WERI-Rb-1 (cell line): ENCODE results near the gene PNMA1.

ENCODE experiments used
- DNase-seq: peaks from one replicate; pipeline ENCODE4 v3.0.0-alpha.2; 2020
- H3K27ac ChIP-seq: fragments of 250-450 bp; sonication (Bioruptor Pico); 2 replicates; pipeline ENCODE4 v1.5.1; 2020; ENCODE audit warnings: mild to moderate bottlenecking, moderate library complexity
- H3K27me3 ChIP-seq: fragments of 250-450 bp; sonication (Bioruptor Pico); 2 replicates; pipeline ENCODE4 v1.5.1; 2021; ENCODE audit warnings: mild to moderate bottlenecking, low read depth, moderate library complexity; ENCODE audit not compliant: insufficient read depth, severe bottlenecking
- H3K36me3 ChIP-seq: fragments of 250-450 bp; sonication (Bioruptor Pico); 2 replicates; pipeline ENCODE4 v1.5.1; 2020; ENCODE audit warnings: mild to moderate bottlenecking, moderate library complexity
- H3K4me3 ChIP-seq: 2 replicates; pipeline ENCODE4 v1.5.1; 2011; ENCODE audit warnings: low read depth, mild to moderate bottlenecking, control low read depth, low read length
- H3K9me3 ChIP-seq: fragments of 250-450 bp; sonication (Bioruptor Pico); 2 replicates; pipeline ENCODE4 v1.5.1; 2021; ENCODE audit warnings: mild to moderate bottlenecking, moderate library complexity; ENCODE audit not compliant: severe bottlenecking
- TF ChIP-seq, protein P1 (sequence below): IDR thresholded peaks from 2 replicates; pipeline ENCODE4 v1.5.1; 2011; ENCODE audit warnings: low read depth, mild to moderate bottlenecking, control low read depth, inconsistent platforms, low read length

The PNMA1 gene

DNA sequence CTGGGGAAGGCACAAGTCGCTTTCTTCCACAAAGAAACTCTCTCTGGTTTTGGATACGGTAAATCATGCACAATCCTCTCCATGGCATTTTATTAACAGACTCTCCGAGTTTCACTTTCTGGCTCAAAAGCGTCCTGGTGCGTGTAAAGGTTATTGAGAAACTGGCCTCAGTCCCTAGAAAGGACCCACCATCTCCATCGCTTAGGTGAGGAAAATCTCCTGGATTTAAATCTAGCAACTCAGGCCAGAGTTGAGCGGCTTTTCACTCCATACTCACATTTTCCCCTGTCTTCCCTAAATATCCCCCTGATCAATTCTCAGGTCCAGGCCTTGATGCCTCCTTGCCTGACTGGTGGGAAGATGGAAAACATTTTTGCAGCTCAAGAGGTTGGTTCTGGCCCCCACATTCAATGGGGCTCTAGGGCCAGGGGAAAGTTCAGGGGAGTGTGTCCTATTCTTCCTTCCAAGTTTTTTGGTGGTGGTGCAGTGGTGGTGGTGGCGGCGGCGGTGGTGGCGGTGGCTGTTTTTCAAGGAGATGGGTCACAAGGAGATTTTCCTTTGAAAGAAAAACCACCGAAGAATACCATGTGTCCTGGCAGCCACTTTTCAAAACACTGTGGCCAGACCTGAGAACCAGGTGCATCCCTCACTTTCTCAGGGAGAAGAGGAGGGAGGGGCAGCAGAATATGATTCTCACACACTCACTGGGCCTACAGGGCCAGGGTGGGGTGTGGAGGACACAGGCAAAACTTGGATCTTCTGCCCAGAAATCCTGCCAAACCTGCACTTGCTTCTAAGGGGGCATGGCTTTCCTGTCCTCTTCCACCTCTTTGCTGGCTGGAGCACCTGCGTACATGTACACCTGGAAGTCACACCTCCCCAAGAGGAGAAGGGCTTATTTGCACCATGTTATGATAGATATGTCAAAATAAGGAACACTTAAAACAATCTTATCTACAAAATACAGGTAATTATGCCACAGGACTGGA is 46.7 kb upstream of the PNMA1 start:
- TF ChIP-seq, protein P1, sequence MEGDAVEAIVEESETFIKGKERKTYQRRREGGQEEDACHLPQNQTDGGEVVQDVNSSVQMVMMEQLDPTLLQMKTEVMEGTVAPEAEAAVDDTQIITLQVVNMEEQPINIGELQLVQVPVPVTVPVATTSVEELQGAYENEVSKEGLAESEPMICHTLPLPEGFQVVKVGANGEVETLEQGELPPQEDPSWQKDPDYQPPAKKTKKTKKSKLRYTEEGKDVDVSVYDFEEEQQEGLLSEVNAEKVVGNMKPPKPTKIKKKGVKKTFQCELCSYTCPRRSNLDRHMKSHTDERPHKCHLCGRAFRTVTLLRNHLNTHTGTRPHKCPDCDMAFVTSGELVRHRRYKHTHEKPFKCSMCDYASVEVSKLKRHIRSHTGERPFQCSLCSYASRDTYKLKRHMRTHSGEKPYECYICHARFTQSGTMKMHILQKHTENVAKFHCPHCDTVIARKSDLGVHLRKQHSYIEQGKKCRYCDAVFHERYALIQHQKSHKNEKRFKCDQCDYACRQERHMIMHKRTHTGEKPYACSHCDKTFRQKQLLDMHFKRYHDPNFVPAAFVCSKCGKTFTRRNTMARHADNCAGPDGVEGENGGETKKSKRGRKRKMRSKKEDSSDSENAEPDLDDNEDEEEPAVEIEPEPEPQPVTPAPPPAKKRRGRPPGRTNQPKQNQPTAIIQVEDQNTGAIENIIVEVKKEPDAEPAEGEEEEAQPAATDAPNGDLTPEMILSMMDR, result no peak
- no peaks in the 10 kb centered on the region for H3K9me3 ChIP-seq
- no peaks in the 10 kb centered on the region for H3K36me3 ChIP-seq
- DNase-seq, result no peak
- peak overlapping the region; percentile 83 for H3K27ac ChIP-seq
- H3K27me3 ChIP-seq, result no peaks in the 10 kb centered on the region
- peak overlapping the region; percentile 59 for H3K4me3 ChIP-seq

DNA sequence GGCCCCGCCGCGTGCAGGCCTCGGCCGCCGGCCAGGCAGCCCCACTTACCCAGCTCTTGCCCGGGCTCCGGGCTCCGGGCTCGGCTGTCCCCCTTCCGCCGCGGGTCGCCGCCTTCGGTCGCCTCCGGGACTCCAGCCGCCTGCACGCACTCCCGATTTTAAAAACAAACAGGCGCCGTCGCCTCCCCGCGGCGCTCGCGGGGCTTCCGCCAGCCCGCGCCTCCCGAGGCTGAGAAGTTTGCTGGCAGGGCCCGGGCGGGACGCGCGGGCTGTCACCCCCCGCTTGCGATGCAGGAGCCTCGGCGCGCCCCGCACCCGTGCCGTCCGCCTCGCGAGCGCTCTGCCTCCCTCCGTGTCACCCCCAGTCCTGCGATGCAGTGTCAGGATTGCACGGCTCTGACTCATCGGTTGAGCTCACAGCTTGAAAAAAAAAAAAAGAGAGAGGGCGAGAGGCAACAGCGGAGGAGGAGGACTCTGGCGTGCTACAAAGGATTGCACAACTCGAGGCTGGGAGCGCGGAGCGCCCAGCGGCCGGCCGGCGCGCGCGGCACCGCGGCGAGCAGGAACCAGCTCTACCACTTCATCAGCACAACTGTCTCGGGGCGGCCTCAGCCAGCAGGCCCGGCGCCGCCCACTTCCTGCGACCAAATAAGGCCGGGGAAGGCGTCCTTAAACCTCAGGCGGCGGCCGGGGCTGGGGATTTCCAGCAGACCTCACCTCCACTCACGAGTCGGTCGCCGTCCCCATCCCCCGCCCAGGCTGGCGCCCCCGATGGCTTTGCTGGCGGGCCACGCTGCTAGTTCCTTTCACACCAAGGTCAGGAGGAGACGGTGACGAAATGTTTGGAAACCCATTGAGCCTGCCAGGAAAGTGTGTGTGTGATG is 45.8 kb upstream of the PNMA1 start:
- Histone ChIP-seq H3K4me3 (peak overlapping the region; percentile 59), H3K36me3 (no peaks in the 10 kb centered on the region), H3K27ac (peak overlapping the region; percentile 83), H3K27me3 (no peaks in the 10 kb centered on the region), H3K9me3 (no peaks in the 10 kb centered on the region)
- TF ChIP-seq, protein P1, result no peak
- peak; percentile 96 for DNase-seq

DNA sequence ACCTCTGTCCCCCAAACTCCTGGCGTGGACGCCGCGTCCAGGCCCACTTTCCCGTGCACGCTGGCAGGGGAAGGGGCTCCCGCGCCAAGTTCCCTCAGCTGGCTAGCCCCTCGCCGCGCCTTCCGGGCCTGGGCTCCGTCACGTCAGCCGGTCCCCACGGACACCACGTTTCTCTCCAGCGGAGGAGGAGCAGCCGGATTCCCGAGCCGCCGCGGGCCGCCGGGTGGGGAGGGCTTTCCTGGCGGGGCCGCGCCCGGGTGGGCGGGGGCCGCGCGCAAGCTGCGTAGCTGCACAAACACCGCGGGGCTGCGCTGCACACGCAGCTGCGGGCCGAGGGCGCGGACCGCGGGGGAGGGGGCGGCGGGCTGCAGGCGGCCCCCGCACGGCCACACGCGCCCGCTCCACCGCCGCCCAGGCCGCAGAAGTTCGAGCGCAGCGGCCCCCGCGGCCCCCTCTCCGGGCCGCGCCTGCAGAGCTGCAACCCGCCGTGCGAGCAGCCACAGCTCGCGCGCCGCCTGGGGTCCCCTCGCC is 45.1 kb upstream of the PNMA1 start:
- DNase-seq, result peak; percentile 64
- H3K27ac ChIP-seq, result peak overlapping the region; percentile 83
- TF ChIP-seq, protein P1, result no peak

DNA sequence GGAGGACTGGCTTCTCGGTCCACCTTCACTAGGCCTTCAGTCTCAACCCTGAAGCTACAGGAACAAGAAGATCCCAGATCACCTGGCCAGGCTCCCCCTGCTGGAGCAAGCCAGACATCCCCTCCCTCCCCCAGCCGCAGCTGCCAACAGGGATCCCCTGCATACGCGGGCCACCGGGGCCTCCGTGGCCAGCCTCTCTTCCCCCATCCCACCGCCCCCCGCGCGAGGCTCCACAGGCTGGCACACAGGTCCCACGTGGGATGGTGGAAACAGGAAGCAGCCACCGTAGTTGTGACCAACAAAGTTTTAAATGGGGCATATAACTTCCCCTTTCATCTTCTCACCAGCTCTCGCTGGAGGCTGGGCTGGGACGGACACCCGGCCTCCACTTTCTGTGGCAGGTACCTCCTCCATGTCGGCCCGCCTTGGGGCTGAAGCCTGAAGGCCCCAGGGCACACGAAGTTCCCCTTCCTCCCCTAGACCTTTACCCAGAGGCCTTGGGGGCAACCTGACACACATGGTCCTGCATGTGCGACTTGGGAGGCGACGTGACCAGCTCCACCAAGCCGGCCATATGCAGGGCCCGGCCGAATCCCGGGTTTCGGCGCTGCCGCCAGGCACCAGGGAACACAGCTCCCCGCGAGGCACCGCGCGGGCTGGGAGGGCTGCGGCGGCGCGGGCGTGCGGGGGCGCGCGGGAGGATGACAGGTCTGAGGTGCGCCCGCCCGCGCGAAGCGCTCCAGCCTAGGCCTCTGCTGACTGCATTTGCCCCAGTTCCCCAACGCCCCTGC is 44.4 kb upstream of the PNMA1 start:
- Histone ChIP-seq H3K9me3 (no peaks in the 10 kb centered on the region), H3K4me3 (peak overlapping the region; percentile 72), H3K27me3 (no peaks in the 10 kb centered on the region), H3K27ac (peak overlapping the region; percentile 70), H3K36me3 (no peaks in the 10 kb centered on the region)
- TF ChIP-seq, protein P1, result peak; percentile 90
- DNase-seq, result peak; percentile 89

More for the DNA sequence above, 45.1 kb upstream of the PNMA1 start:
- H3K27me3 ChIP-seq, result no peaks in the 10 kb centered on the region
- H3K9me3 ChIP-seq, result no peaks in the 10 kb centered on the region
- no peaks in the 10 kb centered on the region for H3K36me3 ChIP-seq
- peak overlapping the region; percentile 72 for H3K4me3 ChIP-seq

DNA sequence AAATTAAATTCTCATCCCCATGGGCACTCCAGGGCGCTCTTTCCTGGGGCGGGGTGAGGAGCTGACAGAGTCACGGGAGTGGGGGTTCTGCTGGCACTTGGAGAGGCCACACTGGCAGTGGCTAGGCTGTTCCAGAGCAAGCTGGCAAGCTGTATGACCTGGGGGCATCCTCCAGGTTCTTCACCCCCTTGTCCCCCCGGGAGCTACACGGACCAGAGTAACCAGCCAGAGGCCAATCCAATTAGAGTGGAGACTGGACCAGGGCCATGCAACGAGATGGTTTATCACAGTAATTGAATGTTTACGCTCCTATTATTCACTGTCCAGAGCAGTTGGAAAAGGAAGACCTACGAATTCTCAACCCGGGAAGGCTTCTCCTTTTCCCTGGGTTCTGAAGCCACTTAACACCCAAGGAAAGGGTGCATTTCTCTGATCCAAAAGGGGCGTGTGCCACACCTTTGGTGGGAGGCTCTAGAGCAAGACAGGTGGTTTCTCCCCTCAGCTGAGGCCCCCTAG is 43.8 kb upstream of the PNMA1 start:
- Histone ChIP-seq H3K27me3 (no peaks in the 10 kb centered on the region), H3K27ac (no peak overlapping the region; the same call in 1 of the 2 replicates)

More for the DNA sequence above, 43.8 kb upstream of the PNMA1 start:
- Histone ChIP-seq H3K4me3 (no peak overlapping the region), H3K36me3 (no peaks in the 10 kb centered on the region), H3K9me3 (no peaks in the 10 kb centered on the region)
- TF ChIP-seq, protein P1, result no peak
- DNase-seq, result no peak
